ENCODE results near the gene CPN2. TPM values are rescaled to one million over a fixed set of nuclear protein-coding genes. Genes with fewer than 3 reads are reported as not detected.

CPN2 gene, protein sequence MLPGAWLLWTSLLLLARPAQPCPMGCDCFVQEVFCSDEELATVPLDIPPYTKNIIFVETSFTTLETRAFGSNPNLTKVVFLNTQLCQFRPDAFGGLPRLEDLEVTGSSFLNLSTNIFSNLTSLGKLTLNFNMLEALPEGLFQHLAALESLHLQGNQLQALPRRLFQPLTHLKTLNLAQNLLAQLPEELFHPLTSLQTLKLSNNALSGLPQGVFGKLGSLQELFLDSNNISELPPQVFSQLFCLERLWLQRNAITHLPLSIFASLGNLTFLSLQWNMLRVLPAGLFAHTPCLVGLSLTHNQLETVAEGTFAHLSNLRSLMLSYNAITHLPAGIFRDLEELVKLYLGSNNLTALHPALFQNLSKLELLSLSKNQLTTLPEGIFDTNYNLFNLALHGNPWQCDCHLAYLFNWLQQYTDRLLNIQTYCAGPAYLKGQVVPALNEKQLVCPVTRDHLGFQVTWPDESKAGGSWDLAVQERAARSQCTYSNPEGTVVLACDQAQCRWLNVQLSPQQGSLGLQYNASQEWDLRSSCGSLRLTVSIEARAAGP
- total RNA-seq (2021) = not detected in 2 replicates
- long read RNA-seq = 0 reads

DNA sequence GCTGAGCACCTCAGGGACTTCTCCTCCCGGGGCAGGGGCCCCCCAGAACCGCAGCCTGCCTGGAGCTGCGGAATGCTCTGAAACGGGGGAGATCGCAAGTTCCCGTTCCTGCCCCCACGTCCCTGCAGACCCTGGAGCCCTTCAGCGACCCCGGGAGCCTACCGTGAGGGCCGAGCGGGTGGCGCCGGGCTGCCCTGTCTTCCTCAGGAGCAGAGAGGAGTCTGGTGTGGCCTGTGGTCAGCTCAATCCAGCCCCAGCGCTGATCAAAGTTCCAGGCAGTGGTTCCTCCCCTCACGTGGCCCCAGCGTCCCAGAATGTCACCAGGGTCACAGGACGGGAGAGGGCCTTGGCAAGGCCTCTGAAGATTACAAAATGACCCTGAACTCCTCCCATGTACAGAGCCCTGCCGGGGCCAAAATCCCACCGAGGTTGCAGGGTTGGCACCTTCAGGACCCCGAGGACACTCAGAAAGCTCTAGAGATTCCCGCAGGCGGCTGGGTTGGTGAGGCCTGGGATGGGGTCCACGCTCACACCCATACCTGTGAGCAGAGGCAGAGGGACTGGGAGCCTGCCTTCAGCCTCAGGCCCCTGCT, at the start of gene CPN2:
TSS of gene CPN2 (minus strand) at position 249 of the 593 bp plus-strand sequence. CDS start 8,626 bp downstream, outside the sequence.
- Histone ChIP-seq H2BK120ac (ENCODE audit: low read depth, low read length, poor library complexity, severe bottlenecking) (no peak within 1 kb of the TSS), H4K91ac (ENCODE audit: insufficient read length, low read depth, low read length) (no peak within 1 kb of the TSS), H3K23me2 (ENCODE audit: insufficient read length, low read depth, low read length, poor library complexity, severe bottlenecking) (no peaks in the 10 kb centered on the region), H2BK12ac (ENCODE audit: insufficient read length, low read depth, low read length) (no peak within 1 kb of the TSS), H3K27me3 (ENCODE audit: insufficient read depth, low read length) (no peaks in the 10 kb centered on the region), H3K4ac (ENCODE audit: low read depth, low read length) (no peak within 1 kb of the TSS), H4K5ac (ENCODE audit: insufficient read length, low read depth, low read length) (no peak within 1 kb of the TSS), H2BK5ac (ENCODE audit: insufficient read length, low read length) (no peak within 1 kb of the TSS), H4K8ac (replicated peaks; ENCODE audit: insufficient read length, low read depth, low read length) (no peak within 1 kb of the TSS), H3K9ac (ENCODE audit: extremely low read depth, insufficient read length, low read length) (no peak within 1 kb of the TSS), H2AFZ (ENCODE audit: low read length) (no peak within 1 kb of the TSS), H3T11ph (ENCODE audit: low read length) (no peak within 1 kb of the TSS), H3K79me1 (ENCODE audit: insufficient read depth, low read depth, low read length, poor library complexity, severe bottlenecking) (no peaks in the 10 kb centered on the region), H3K79me2 (ENCODE audit: insufficient read depth, low read length) (no peaks in the 10 kb centered on the region), H3K27ac (ENCODE audit: insufficient read length, low read depth, low read length) (no peak within 1 kb of the TSS), H3K9me3 (ENCODE audit: control insufficient read depth, low read depth, low read length) (no peaks in the 10 kb centered on the region), H3K4me2 (ENCODE audit: insufficient read depth, insufficient read length, low read length) (no peak within 1 kb of the TSS), H2BK15ac (ENCODE audit: low read depth, low read length) (no peak within 1 kb of the TSS; the same call in 1 of the 2 replicates), H4K20me1 (ENCODE audit: control insufficient read depth, insufficient read depth, insufficient read length) (no peaks in the 10 kb centered on the region), H3K4me1 (ENCODE audit: insufficient read depth, low read length) (no peaks in the 10 kb centered on the region), H2AK5ac (ENCODE audit: insufficient read length, low read length) (no peak within 1 kb of the TSS), H3K23ac (ENCODE audit: insufficient read length, low read depth, low read length) (no peak within 1 kb of the TSS), H3K56ac (ENCODE audit: insufficient read length, low read depth, low read length) (no peak within 1 kb of the TSS), H3K18ac (ENCODE audit: insufficient read length, low read depth, low read length) (peak within 1 kb of the TSS; percentile 35), H3K14ac (ENCODE audit: insufficient read depth, low read length) (no peak within 1 kb of the TSS), H2BK20ac (ENCODE audit: low read depth, low read length, poor library complexity, severe bottlenecking) (no peak within 1 kb of the TSS)
- H3K4me3 Mint-ChIP-seq = no peak within 1 kb of the TSS; a peak in 1 of 5 replicates
- no peaks in the 10 kb centered on the region for H3K36me3 Mint-ChIP-seq (ENCODE audit: insufficient read depth in 1 of 3, low read depth in 3 of 3)
- H3K9me3 Mint-ChIP-seq = no peaks in the 10 kb centered on the region
- DNase-seq = no peak
- TF ChIP-seq, protein P1, sequence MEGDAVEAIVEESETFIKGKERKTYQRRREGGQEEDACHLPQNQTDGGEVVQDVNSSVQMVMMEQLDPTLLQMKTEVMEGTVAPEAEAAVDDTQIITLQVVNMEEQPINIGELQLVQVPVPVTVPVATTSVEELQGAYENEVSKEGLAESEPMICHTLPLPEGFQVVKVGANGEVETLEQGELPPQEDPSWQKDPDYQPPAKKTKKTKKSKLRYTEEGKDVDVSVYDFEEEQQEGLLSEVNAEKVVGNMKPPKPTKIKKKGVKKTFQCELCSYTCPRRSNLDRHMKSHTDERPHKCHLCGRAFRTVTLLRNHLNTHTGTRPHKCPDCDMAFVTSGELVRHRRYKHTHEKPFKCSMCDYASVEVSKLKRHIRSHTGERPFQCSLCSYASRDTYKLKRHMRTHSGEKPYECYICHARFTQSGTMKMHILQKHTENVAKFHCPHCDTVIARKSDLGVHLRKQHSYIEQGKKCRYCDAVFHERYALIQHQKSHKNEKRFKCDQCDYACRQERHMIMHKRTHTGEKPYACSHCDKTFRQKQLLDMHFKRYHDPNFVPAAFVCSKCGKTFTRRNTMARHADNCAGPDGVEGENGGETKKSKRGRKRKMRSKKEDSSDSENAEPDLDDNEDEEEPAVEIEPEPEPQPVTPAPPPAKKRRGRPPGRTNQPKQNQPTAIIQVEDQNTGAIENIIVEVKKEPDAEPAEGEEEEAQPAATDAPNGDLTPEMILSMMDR (conservative IDR thresholded peaks at IDR 0.05) = no peak
- peaks cover 5 to 6% of the 10 kb centered on the region in 2 experiments for H3K4me1 Mint-ChIP-seq
- no CpG with 5 or more reads among the region's 24 CpGs for whole genome bisulfite sequencing (ENCODE audit: extremely low coverage, insufficient read length, low lambda C conversion rate)
- no peaks in the 10 kb centered on the region; the same call in 1 of the 2 replicates for H3K27me3 Mint-ChIP-seq (ENCODE audit: low read depth)
- peak within 1 kb of the TSS in 2 of 3 experiments; percentile 75 to 95; a peak in 3 of 7 replicates for H3K27ac Mint-ChIP-seq

Measured in H9 (cell line).